Esophagus squamous epithelium (tissue), 5 donors: ENCODE data around the gene FAM180A. TPM values are rescaled to one million over a fixed set of nuclear protein-coding genes. Genes with fewer than 3 reads are reported as not detected.
"Not testable (repeated sequence)": the region's sequence is repeated elsewhere in the genome, so short reads cannot be mapped to it uniquely, and the experiment has no call there.

ENCODE experiments used
- DNase-seq: peaks from one replicate; lab custom pipeline; 2025; lab: John Stamatoyannopoulos, UW
- H3K27ac ChIP-seq, 4 donors: fragments of 200-600 bp; sonication (generic); one replicate each; pipeline ENCODE4 v1.5.1; 2016 to 2019; ENCODE audit warnings: mild to moderate bottlenecking in 1 of 4
- H3K27me3 ChIP-seq, 4 donors: fragments of 200-600 bp; sonication (generic); 1 replicate in 3 of 4; 2 replicates in 1 of 4; pipeline versions ENCODE4 v1.5.1 to v1.6.0; 2017 to 2021; ENCODE audit warnings: antibody characterized with exemption in 1 of 4
- H3K36me3 ChIP-seq, 3 donors: fragments of 200-600 bp; sonication (generic); one replicate each; pipeline ENCODE4 v1.5.1; 2016 to 2019
- H3K4me1 ChIP-seq, 3 donors: fragments of 200-600 bp; sonication (generic); one replicate each; pipeline ENCODE4 v1.5.1; 2017 to 2019
- H3K4me3 ChIP-seq, 4 donors: fragments of 200-600 bp; sonication (generic); 1 replicate in 3 of 4; 2 replicates in 1 of 4; pipeline ENCODE4 v1.5.1; 2016 to 2019; ENCODE audit warnings: mild to moderate bottlenecking in 2 of 4, moderate library complexity in 1 of 4
- H3K9me3 ChIP-seq, 3 donors: fragments of 200-600 bp; sonication (generic); one replicate each; pipeline ENCODE4 v1.5.1; 2016 to 2019
- CTCF ChIP-seq, 6 experiments: fragments of 450-650 bp in 4 of 6; fragments of 200-600 bp in 2 of 6; sonication (generic) in 2 of 6; IDR thresholded peaks; one replicate each; pipeline ENCODE4 v1.5.1; 2016 to 2019; ENCODE audit warnings: antibody characterized with exemption in 6 of 6, mild to moderate bottlenecking in 4 of 6, moderate library complexity in 4 of 6
- POLR2A ChIP-seq, 4 donors: fragments of 450-650 bp; IDR thresholded peaks; one replicate each; pipeline ENCODE4 v1.6.1; 2017; ENCODE audit warnings: antibody characterized with exemption in 4 of 4, mild to moderate bottlenecking in 4 of 4, moderate library complexity in 3 of 4
- WGBS, 2 donors: methylation state at CpG; one replicate each; pipeline ENCODE4 v1.1.5; 2018; 5-methylcytosine and 5-hydroxymethylcytosine counted together
- intact Hi-C: fragments of 100-400 bp; cut with DNase I; formaldehyde crosslinking; loops from one replicate; pipeline ENCODE4 v1.15.0; 2022
- total RNA-seq, 4 donors: library from RNA; depleted of rRNA; stranded (reverse); fragments of >200 nt; gene quantifications; one replicate each; pipeline ENCODE4 v1.1.0, GENCODE V29; 2016
- donor health status: DM: yes; HTN: yes; CAD: no.

The FAM180A gene
- total RNA-seq, 4 donors from 2014 or later = 0.38 to 5.0 (median 0.60) TPM

- DNase-seq = no peak
- Histone ChIP-seq H3K27ac (no peak overlapping the region), H3K4me1 (peaks cover 0 to 17% (median 0%) of the 10 kb centered on the region in 3 donors), H3K27me3 (no peaks in the 10 kb centered on the region), H3K36me3 (no peaks in the 10 kb centered on the region), H3K4me3 (no peak overlapping the region), H3K9me3 (peaks cover 0 to 10% (median 5%) of the 10 kb centered on the region in 3 donors)
- no peak for TF ChIP-seq CTCF (IDR thresholded peaks at IDR 0.05)
- no peak for TF ChIP-seq POLR2A (IDR thresholded peaks at IDR 0.05)
- 77 to 92% methylated on average over 3 of the region's 3 CpGs for WGBS, 2 donors
- intact Hi-C loops = no loop called here
Observed at GRCh38 chr7:135777626-135778398, 29.2 kb upstream of the FAM180A start.

- WGBS, 2 donors = 77 to 80% methylated on average over 7 to 8 of the region's 8 CpGs
- H3K27me3 ChIP-seq, H3K27ac ChIP-seq, H3K9me3 ChIP-seq, DNase-seq, H3K36me3 ChIP-seq, H3K4me3 ChIP-seq, intact Hi-C loops: not testable (repeated sequence)
- H3K4me1 ChIP-seq = peaks cover 0 to 20% (median 0%) of the 10 kb centered on the region in 3 donors
Observed at GRCh38 chr7:135775915-135776314, 27.3 kb upstream of the FAM180A start.

- 79 to 93% methylated on average over 2 of the region's 2 CpGs for WGBS, 2 donors
- Histone ChIP-seq H3K27me3 (no peaks in the 10 kb centered on the region), H3K36me3 (no peaks in the 10 kb centered on the region), H3K4me1 (peaks cover 0 to 20% (median 0%) of the 10 kb centered on the region in 3 donors), H3K27ac (no peak overlapping the region), H3K9me3 (peaks cover 0 to 10% (median 5%) of the 10 kb centered on the region in 3 donors), H3K4me3 (no peak overlapping the region)
- TF ChIP-seq CTCF (IDR thresholded peaks at IDR 0.05) = no peak
- no peak for TF ChIP-seq POLR2A (IDR thresholded peaks at IDR 0.05)
- no peak for DNase-seq
- intact Hi-C loops = no loop called here
Observed at GRCh38 chr7:135775230-135775629, 26.6 kb upstream of the FAM180A start.

GRCh38 chr7:135774284-135774683, 25.7 kb upstream of the FAM180A start:
- 41 to 50% methylated on average over 4 of the region's 4 CpGs for whole genome bisulfite sequencing, 2 donors
- Histone ChIP-seq H3K4me1 (peaks cover 0 to 24% (median 0%) of the 10 kb centered on the region in 3 donors), H3K4me3 (no peak overlapping the region), H3K27me3 (no peaks in the 10 kb centered on the region), H3K27ac (peak overlapping the region in 1 of 4 donors; percentile 32), H3K9me3 (peaks cover 0 to 10% (median 5%) of the 10 kb centered on the region in 3 donors), H3K36me3 (no peaks in the 10 kb centered on the region)
- DNase-seq = no peak
- intact Hi-C loops = no loop called here
- no peak for TF ChIP-seq POLR2A (IDR thresholded peaks at IDR 0.05)
- TF ChIP-seq CTCF (IDR thresholded peaks at IDR 0.05) = no peak

GRCh38 chr7:135773464-135773863, 24.9 kb upstream of the FAM180A start:
- peaks cover 0 to 1% (median 0%) of the 10 kb centered on the region in 4 donors for H3K27me3 ChIP-seq
- H3K36me3 ChIP-seq = no peaks in the 10 kb centered on the region
- intact Hi-C loops = no loop called here
- H3K4me1 ChIP-seq = peaks cover 0 to 27% (median 2%) of the 10 kb centered on the region in 3 donors
- no peak overlapping the region for H3K4me3 ChIP-seq
- TF ChIP-seq POLR2A (IDR thresholded peaks at IDR 0.05) = no peak
- TF ChIP-seq CTCF (IDR thresholded peaks at IDR 0.05) = no peak
- 61 to 74% methylated on average over 5 of the region's 5 CpGs for WGBS, 2 donors
- no peak for DNase-seq
- H3K9me3 ChIP-seq = peaks cover 0 to 10% (median 5%) of the 10 kb centered on the region in 3 donors
- H3K27ac ChIP-seq = peak overlapping the region in 1 of 4 donors; percentile 32
